Measurements from ENCODE around the gene CTR9.

GRCh38 chr11:10731064-10731680 is 19.9 kb upstream of the CTR9 start:
- TF ChIP-seq, protein P1, sequence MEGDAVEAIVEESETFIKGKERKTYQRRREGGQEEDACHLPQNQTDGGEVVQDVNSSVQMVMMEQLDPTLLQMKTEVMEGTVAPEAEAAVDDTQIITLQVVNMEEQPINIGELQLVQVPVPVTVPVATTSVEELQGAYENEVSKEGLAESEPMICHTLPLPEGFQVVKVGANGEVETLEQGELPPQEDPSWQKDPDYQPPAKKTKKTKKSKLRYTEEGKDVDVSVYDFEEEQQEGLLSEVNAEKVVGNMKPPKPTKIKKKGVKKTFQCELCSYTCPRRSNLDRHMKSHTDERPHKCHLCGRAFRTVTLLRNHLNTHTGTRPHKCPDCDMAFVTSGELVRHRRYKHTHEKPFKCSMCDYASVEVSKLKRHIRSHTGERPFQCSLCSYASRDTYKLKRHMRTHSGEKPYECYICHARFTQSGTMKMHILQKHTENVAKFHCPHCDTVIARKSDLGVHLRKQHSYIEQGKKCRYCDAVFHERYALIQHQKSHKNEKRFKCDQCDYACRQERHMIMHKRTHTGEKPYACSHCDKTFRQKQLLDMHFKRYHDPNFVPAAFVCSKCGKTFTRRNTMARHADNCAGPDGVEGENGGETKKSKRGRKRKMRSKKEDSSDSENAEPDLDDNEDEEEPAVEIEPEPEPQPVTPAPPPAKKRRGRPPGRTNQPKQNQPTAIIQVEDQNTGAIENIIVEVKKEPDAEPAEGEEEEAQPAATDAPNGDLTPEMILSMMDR (IDR thresholded peaks at IDR 0.05): no peak
- no peak for TF ChIP-seq POLR2A (IDR thresholded peaks at IDR 0.05)

All from adrenal gland (tissue), 5 donors.